ENCODE results near the gene WNT2B. TPM values are rescaled to one million over a fixed set of nuclear protein-coding genes. Genes with fewer than 3 reads are reported as not detected.
"Not testable (repeated sequence)": the region's sequence is repeated elsewhere in the genome, so short reads cannot be mapped to it uniquely, and the experiment has no call there.

The WNT2B gene
- total RNA-seq, 1 experiment from 2014 or later, result 5.8 TPM

DNA sequence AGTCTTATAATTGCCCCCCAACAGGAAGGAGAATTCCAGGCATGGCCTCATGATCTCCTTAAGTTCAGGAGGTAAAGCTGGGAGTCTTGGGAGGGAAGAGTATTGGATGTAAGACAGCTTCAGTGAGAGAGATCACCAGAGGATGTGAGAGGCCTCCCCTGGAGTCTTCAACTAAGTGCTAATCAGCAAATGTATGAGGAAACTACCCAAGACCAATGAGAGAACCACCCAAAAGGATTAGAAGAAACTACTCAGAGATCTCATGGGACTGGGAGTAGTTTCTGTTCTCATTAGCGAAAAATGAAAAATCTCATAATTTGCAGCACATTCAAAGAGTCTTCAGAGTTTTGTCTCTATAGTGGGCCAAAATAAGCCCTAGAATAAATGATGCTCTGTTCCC is 36.6 kb upstream of the WNT2B start:
- peaks cover under 1% of the 10 kb centered on the region for H3K36me3 Mint-ChIP-seq (ENCODE audit: insufficient read depth, unreplicated experiment)
- no TSS peak for BruUV-seq (replicated peaks)
- no peak overlapping the region for H3K4me3 Mint-ChIP-seq (ENCODE audit: low read depth, unreplicated experiment)
- TF ChIP-seq, protein P1, sequence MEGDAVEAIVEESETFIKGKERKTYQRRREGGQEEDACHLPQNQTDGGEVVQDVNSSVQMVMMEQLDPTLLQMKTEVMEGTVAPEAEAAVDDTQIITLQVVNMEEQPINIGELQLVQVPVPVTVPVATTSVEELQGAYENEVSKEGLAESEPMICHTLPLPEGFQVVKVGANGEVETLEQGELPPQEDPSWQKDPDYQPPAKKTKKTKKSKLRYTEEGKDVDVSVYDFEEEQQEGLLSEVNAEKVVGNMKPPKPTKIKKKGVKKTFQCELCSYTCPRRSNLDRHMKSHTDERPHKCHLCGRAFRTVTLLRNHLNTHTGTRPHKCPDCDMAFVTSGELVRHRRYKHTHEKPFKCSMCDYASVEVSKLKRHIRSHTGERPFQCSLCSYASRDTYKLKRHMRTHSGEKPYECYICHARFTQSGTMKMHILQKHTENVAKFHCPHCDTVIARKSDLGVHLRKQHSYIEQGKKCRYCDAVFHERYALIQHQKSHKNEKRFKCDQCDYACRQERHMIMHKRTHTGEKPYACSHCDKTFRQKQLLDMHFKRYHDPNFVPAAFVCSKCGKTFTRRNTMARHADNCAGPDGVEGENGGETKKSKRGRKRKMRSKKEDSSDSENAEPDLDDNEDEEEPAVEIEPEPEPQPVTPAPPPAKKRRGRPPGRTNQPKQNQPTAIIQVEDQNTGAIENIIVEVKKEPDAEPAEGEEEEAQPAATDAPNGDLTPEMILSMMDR (IDR thresholded peaks at IDR 0.05; ENCODE audit: unreplicated experiment), result no peak
- CTCF ChIA-PET, result no interaction called here
- intact Hi-C loops (cut with micrococcal nuclease; ENCODE audit: unreplicated experiment), result no loop called here
- H3K27ac Mint-ChIP-seq (ENCODE audit: unreplicated experiment), result no peak overlapping the region
- H3K4me1 Mint-ChIP-seq (ENCODE audit: low read depth, unreplicated experiment), result peaks cover under 1% of the 10 kb centered on the region
- peaks cover 2% of the 10 kb centered on the region for H3K9me3 Mint-ChIP-seq (ENCODE audit: low read depth, unreplicated experiment)
- H3K27me3 Mint-ChIP-seq (ENCODE audit: unreplicated experiment), result no peaks in the 10 kb centered on the region
- DNase-seq, result no peak

DNA sequence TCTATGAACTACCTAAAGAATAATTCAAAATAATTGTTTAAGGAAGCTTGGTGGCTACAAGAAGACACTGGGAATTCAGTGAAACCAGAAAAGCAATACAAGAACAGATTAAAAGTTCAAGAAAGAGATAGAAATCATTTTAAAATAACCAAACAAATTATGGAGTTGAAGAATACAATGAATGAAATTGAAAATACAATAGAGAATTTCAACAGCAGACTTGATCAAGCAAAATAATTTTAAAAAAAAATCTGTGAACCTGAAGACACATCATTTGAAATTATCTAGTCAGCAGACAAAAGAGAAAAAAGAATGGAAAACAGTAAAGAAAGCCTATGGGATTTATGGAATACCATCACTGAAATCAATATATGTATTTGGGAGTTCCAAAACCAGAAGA is 31.2 kb upstream of the WNT2B start:
- BruUV-seq (replicated peaks), result no TSS peak
- intact Hi-C loops (cut with micrococcal nuclease; ENCODE audit: unreplicated experiment), result no loop called here
- CTCF ChIA-PET, result no interaction called here
- Mint-ChIP-seq H3K4me1 (ENCODE audit: low read depth, unreplicated experiment) (no peaks in the 10 kb centered on the region), H3K9me3 (ENCODE audit: low read depth, unreplicated experiment) (peaks cover 10% of the 10 kb centered on the region), H3K4me3 (ENCODE audit: low read depth, unreplicated experiment) (no peak overlapping the region), H3K27me3 (ENCODE audit: unreplicated experiment) (no peaks in the 10 kb centered on the region), H3K27ac (ENCODE audit: unreplicated experiment) (no peak overlapping the region), H3K36me3 (ENCODE audit: insufficient read depth, unreplicated experiment) (no peaks in the 10 kb centered on the region)
- TF ChIP-seq, protein P1 (IDR thresholded peaks at IDR 0.05; ENCODE audit: unreplicated experiment), result no peak
- DNase-seq, result no peak

DNA sequence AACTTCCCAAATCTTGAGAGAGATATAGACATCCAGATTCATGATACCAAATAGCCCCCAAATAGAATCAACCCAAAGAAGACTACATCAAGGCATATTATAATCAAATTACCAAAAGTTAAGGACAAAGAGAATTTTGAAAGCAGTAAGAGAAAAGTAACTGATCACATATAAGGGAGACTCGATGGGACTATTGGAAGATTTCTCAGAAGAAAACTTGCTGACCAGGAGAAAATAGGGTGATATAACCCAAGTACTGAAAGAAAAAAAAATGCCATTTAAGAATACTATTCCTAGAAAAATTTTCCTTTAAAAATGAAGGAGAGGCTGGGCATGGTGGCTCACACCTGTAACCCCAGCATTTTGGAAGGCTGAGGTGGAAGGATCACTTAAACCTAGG is 30.5 kb upstream of the WNT2B start:
- CTCF ChIA-PET, result no interaction called here
- BruUV-seq (replicated peaks), result no TSS peak
- Mint-ChIP-seq H3K4me3 (ENCODE audit: low read depth, unreplicated experiment) (no peak overlapping the region), H3K4me1 (ENCODE audit: low read depth, unreplicated experiment) (no peaks in the 10 kb centered on the region), H3K27me3 (ENCODE audit: unreplicated experiment) (no peaks in the 10 kb centered on the region), H3K27ac (ENCODE audit: unreplicated experiment) (no peak overlapping the region), H3K36me3 (ENCODE audit: insufficient read depth, unreplicated experiment) (no peaks in the 10 kb centered on the region), H3K9me3 (ENCODE audit: low read depth, unreplicated experiment) (peaks cover 10% of the 10 kb centered on the region)
- TF ChIP-seq, protein P1 (IDR thresholded peaks at IDR 0.05; ENCODE audit: unreplicated experiment), result no peak
- no peak for DNase-seq
- intact Hi-C loops (cut with micrococcal nuclease; ENCODE audit: unreplicated experiment), result no loop called here

DNA sequence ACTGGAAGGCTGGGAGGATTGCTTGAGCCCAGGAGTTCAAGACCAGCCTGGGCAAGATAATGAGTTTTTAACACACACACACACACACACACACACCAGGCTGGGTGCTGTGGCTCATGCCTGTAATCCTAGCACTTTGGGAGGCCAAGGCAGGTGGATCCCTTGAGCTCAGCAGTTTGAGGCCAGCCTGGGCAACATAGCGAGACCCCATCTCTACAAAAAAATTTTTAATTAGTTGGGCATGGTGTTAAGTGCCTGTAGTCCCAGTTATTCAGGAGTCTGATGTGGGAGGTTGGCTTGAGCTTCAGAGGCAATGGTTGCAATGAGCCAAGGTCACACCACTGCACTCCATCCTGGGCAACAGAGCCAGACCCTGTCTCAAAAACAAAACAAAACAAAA is 22.7 kb upstream of the WNT2B start:
- H3K4me1 Mint-ChIP-seq (ENCODE audit: low read depth, unreplicated experiment); H3K36me3 Mint-ChIP-seq (ENCODE audit: insufficient read depth, unreplicated experiment); H3K27ac Mint-ChIP-seq (ENCODE audit: unreplicated experiment); H3K4me3 Mint-ChIP-seq (ENCODE audit: low read depth, unreplicated experiment); DNase-seq; H3K27me3 Mint-ChIP-seq (ENCODE audit: unreplicated experiment); intact Hi-C loops (cut with micrococcal nuclease; ENCODE audit: unreplicated experiment); CTCF ChIA-PET; BruUV-seq (replicated peaks); H3K9me3 Mint-ChIP-seq (ENCODE audit: low read depth, unreplicated experiment): not testable (repeated sequence)

DNA sequence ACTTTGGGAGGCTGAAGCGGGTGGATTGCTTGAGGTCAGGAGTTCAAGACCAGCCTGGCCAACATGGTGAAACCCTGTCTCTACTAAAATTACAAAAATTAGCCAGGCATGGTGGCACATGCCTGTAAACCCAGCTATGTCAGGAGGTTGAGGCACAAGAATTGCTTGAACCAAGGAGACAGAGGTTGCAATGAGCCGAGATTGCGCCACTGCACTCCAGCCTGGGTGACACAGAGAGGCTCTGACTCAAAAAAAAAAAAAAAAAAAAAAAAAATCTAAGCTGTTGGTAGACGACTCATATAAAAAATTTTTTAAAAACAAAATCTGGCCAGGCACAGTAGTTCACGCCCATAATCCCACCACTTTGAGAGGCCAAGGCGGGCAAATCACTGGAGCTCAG is 21.1 kb upstream of the WNT2B start:
- H3K36me3 Mint-ChIP-seq (ENCODE audit: insufficient read depth, unreplicated experiment); H3K4me3 Mint-ChIP-seq (ENCODE audit: low read depth, unreplicated experiment); CTCF ChIA-PET; H3K27me3 Mint-ChIP-seq (ENCODE audit: unreplicated experiment); H3K27ac Mint-ChIP-seq (ENCODE audit: unreplicated experiment); H3K9me3 Mint-ChIP-seq (ENCODE audit: low read depth, unreplicated experiment); H3K4me1 Mint-ChIP-seq (ENCODE audit: low read depth, unreplicated experiment); intact Hi-C loops (cut with micrococcal nuclease; ENCODE audit: unreplicated experiment); DNase-seq; BruUV-seq (replicated peaks): not testable (repeated sequence)
